NCI-H2081 (cell line): ENCODE results near the gene CD300LG.
"Not testable (repeated sequence)": the region's sequence is repeated elsewhere in the genome, so short reads cannot be mapped to it uniquely, and the experiment has no call there.

Experiments
- DNase-seq, 2 experiments: peaks; one replicate each; lab custom pipeline; 2025; lab: John Stamatoyannopoulos, UW

Gene CD300LG

DNA sequence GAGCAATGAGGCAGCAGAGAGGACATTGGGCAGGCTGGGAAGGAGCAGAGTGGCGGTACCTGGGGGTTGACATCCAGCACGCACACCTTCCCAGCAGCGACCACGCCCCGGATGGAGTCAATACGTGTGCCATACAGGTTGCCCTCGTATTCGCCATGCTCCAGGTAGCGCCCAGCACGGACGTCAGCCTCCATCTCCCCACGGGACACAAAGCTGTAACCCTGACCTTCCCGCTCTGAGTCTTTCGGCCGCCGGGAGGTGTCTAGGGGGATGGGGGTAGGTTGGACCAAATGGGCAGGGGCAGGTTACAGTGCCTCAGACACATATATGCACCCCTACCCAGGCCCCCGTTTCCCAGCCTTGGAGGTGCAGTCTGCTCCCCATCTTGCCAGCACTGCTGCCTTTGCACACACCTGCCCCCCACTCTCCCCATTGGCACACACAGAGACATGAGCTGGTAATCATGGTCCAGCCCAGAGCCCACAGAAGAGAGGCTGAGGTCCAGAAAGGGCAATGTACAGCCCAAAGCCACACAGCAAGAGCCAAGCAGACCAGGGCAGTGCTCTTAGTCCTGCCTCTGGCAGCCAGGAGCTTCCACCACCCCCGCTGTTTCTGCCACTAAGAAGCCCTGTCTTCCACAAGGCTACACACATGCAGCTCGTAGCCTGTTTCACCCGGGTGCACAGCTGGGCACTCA is 32.9 kb downstream of the CD300LG start:
- no peak for DNase-seq

DNA sequence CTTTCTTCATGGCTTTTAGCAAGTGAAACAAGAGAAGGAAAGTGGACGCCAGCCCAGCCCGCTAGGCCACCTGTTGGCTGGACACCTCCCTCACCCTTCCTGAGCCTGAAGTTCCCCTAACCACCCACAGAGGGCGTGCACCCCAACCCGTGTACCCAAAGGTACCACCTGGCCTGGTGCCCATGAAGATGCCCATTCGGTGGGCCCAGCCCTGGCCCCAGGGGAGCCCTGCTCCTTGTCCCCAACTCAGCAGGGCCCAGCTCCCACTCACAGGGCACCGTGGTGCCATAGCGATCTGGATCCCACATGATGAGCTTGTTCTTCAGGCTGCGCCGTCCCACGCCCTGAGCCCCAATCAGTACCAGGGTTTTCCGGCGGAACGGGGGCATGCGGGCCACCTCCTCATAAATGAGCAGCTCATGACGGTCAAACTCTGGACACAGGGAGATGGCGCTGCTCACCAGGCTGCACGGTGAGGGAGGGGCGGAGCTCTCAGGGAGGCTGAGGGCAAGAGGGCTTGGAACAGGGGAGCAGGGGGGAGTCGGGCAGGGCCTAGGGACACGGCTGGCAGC is 33.5 kb downstream of the CD300LG start:
- peak in 1 of 2 experiments; percentile 32 for DNase-seq

DNA sequence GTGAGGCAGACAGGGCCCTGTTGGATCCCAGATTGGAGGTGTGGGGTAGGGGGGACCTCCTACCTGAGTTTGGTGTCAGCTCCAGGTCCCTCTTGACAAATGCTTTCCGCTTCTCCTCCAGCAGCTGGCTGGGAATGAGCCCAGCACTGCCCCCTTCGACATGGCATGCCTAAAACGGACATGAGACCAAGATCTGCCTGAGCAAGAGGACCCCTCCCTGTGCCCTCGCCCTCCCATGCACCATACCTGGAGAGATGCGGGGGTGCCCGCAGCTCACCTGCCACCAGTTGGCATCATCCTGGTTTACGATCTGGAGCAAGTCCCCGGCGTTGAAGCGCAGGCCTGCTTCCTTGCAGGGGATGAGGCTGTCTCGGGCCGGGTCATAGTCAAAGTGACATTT is 34.2 kb downstream of the CD300LG start:
- DNase-seq: no peak

DNA sequence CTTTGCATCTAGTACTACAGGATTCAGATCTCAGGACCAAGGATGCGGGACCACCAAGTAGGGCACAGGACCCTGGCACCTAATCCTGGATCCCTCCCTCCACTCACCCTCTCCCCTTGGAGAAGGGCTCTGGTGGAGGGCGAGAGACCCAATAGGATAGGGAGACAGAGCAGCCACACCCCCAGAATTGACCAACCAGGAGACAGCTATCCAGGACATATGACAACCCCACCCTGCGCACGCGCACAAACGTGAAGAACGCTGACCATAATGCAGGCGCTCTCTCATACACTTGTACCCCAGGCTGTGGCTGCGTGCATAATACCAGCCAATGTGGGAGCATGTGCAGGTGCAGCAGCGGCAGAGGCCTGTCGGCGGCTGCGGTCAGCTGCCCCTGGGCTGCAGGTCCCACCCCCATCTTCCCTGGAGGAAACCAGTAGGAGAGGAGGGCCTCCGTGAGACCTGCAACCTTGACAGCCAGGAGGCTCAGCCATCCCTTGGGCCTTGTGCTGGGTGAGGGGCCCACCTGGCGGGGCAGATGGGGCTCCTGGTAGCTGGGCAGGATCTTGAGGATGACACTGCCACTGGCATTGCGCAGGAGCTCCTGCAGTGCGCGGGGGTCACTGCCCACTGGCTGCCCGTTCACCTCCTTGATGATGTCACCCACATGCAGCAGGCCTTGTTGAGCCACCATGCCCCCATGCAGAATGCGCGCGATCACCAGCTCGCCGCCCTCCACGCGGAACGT is 35.0 kb downstream of the CD300LG start:
- no peak for DNase-seq

DNA sequence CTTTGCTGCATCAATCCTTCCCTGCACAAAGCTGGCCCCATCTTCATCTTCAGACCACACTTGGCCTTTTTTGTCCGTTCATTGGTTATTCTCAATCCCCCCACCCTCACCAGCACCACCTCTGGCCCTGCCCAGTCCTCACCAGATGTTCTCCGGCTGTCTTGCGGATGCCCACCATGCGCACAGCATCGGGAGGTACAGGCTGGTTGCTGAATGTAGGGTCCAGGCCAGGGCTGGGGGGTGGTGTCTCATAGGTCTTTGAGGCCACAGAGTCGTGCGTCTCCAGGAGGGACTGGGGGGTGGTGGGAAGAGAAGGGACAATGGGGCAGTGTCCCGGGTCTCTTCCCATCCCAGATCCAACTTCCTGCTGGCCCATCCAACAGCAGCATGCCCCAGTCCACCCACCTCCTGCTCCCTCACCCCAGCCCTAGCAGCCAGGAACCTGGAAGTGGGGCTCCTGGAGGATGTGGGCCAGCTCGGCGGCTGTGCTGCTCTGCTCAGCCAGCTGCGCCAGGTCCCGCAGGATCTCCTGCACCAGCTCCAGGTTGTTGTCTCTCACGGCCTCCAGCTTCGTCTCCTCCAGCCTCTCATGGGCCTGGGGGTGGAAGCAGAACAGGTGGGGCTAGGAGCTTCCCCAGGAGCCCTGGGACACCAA is 35.9 kb downstream of the CD300LG start:
- DNase-seq: no peak

DNA sequence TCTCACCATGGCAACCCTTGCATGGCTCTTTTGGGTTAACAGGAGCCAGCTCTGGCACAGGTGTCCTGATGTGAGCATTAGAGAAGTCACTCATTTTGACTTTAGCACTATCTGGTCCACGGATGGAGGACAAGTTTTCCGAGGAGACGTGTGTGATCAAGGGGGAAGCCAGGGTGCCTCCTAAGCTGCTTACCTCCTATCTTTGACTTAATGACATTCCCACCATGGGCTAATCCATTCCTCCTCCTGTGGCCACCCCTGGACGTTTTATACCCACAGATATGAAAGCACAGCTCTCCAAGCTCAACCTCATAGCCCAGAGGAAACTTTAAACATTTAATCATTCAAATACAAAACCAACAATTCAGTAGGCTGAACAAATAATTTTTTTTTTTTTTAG is 41.6 kb downstream of the CD300LG start:
- no peak for DNase-seq

DNA sequence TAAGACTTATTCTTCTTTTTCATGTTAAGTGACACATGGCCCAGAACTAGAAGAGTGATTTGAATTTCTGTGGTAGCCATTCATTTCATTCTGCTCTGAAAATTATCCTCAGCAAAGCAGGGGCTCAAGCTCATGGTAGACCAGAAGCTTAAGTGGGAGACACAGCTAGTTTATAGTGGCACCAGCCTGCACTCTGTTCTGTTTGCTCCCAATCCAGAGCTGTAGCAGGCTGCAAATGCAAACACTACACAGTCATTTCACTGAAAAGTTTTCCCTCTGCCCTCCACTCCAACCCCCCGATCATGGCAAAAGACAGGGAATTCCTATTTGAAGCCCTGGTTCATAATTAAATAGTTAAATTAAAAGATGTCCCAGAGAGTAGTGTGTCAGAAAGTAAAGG is 43.3 kb downstream of the CD300LG start:
- DNase-seq: no peak

DNA sequence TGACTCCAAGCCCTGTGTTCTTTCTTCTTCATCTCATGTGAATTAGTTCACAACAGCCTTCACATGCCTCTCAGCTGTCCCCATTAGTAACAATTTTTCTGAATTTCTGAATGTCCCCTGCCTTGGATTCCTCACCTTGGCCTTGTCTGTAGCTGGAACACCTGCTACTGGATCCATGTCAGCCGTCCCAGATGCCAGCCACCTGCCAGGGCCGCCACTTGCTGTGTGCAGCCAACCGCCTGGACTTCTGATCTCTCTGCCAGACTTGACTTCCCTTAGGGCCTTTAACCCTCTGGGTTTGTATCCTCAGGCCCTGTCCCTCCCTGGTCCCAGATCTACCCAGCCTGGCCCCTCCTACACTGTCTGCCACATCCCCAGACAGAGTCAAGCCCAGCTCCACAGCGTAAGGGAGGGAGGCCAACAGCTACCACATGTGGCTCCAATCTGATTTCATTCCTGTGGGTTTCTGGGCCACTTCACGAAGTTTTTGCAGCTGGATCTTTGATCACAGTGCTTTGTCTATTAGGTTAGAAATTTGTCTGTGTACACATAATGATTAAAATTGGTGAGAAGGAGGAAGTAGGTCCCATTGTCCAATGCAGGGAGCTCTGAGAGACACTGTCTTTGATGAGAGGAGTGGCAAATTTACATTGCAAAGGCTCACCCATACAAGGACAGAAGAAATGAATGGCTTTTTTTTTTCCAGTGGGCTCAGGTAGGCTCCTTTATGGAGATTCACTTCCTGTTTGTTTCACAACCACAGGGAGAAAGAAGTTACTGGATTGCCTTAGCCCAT is 45.1 kb downstream of the CD300LG start:
- DNase-seq: no peak

DNA sequence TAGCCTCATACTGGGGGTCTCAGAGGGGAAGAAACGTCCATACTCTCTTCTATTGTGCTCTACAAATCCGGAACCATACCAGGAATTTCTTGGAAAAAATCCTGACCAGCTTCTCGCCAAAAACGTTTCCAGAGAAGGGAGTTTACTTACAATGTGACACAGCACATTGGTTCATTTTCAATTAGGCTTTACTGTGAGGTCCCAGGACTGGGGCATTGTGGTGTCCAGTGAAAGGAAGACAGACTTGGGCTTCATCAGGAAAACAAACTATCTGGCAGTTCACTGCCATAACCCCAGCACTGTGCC is 45.6 kb downstream of the CD300LG start:
- no peak for DNase-seq

DNA sequence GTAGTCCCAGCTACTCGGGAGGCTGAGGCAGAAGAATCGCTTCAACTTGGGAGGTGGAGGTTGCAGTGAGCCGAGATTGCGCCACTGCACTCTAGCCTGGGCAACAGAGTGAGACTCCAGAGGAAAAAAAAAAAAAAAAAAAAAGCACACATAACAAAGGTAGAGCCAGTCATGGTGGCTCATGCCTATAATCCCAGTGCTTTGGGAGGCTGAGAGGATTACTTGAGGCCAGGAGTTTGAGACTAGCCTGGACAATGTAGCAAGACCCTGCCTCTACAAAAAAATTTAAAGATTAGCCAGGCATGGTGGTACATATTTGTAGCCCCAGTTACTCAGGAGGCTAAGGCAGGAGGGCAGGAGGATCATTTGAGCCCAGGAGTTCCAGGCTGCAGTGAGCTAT is 47.5 kb downstream of the CD300LG start:
- not testable (repeated sequence) for DNase-seq

DNA sequence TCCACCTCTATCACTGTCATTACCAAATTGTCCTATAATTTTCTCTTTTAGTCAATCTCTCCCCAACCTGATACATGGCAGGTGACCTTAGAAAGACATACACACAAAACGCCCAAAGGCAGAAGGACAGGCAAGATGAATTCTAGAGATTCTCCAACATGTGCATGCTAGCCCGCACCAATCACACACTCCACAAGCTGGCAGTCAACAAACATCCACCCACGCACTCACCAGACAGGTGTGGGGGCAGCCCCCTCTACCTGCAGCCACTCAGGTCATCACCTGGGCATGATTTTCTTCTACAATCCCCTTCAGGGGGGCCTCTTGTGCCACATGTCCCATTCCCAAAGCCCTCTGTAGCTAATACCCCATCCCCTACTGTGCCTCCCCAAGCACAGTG is 50.9 kb downstream of the CD300LG start:
- DNase-seq: no peak

DNA sequence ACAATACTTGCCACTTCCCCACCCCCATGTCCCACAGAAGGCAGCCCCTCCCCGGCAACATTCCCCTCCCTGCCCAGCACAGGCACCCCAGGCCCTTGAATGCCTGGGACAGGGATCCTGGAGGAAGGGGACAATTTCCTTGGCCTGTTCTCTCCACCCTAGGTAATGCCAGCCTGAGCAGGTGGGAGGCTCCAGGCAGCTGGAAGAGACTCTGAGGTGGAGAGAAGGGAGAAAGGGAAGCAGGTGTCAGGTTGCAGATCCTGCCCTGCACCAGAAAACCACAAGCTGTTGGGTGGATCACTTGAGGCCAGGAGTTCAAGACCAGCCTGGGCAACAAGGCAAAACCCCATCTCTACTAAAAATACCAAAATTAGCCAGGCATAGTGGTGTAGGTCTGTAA is 51.5 kb downstream of the CD300LG start:
- DNase-seq: no peak

DNA sequence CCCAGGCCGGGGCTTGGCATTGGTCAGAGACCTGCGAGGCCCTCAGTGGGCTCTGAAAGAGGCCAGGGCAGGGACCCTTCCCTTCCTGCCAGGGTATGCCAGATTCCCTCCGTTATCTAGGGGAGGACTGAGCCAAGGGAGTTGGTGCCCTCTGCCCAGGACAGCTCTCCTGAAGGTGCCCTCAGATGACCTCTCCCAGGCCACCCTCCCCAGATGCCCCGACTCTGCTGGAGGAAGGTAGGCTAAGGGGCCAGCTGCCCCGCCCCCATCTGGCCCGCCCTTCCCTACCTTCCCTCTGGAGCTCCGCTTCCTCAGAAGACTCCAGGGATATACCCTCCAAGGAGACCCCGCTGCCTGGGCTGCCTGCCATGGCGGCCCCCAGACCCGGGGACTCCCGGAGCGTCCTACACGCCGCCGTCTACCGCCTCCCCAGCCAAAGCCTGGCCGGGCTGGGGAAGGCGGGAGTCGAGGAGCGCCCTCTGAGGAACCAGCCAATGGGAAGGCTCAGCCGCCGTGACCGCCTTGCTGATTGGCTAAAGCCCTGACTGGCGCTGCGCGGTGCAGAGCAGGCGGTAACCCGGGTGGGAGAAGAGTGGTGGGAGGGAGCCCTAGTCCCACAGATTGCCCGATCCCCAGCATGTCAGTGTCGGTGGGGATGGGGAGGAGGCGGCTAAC is 53.3 kb downstream of the CD300LG start:
- DNase-seq: peak; percentile 88 to 93

DNA sequence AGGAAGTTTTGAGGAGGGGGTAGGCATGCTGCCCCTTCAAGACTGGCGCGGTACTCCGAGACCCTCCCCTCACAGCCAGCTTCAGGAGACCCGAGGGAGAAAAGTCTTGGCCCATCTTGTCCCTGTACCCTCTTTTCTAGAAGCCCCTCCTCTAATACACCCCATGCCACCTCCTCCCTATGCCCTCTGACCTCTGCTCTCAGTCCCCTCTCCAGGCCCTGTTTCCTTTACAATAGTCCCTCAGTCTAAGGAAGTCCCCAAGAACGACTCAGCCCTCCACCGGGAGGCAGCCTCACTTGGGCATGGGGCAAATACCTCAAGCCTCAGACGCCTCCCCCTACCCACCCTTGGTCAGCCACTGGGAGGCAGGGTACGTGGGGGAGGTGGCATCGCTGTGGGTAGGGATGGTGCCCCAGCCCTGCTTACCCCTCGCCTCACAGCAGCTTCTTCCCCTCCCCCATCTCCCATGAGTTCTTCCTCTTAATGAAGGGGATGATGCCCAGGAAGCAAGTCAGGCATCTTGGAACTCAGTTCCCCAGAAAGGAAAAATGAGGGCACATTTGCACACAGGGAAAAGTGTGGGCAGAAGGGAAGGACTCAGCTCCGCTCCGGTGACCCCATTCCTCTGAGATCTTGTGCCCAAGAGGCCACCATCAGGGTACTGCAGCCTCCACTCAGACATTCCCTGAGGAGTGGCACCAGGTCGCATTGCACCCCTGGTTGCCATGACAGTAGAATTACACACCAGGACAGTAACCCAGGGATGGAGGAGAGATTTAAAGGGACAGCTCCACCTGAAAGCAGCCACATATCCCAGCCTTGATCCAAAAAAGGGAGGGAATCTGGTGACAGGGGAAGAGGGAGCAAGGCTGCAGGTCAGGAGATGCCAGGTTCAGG is 54.1 kb downstream of the CD300LG start:
- DNase-seq: no peak

DNA sequence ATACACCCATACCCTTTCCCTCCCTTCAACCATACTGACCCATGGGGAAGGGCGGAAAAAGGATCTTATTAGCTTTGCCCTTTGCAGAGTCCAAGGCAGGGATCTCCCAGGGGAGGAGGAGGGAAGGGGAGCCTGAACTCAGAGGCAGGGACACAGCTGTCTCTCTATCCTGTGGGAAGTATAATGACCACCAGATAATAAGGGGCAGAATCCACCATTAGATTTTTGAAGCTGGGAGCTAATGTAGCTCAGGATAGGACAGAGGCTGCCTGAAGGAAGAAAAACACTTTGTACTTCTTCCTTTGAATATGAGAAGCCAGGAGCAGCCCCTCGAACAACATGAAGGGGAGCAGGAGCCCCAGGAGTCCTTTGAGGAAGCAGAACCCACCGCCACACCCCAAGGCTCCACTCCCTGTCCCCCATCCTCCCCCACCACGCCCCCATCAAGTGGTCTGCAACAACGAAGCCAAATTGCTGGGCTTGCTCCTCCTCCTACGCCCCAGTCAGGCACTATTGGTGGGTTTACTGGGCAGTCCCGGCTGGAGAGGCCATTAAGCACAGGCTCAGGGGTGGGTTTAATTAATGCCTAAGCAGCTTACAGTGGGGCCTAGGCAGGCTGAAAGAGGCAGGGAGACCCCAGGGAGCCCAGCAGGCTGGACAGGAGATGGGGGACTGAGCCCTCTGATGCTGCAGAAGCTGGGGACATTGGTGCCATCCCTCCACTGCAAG is 55.0 kb downstream of the CD300LG start:
- DNase-seq: no peak

DNA sequence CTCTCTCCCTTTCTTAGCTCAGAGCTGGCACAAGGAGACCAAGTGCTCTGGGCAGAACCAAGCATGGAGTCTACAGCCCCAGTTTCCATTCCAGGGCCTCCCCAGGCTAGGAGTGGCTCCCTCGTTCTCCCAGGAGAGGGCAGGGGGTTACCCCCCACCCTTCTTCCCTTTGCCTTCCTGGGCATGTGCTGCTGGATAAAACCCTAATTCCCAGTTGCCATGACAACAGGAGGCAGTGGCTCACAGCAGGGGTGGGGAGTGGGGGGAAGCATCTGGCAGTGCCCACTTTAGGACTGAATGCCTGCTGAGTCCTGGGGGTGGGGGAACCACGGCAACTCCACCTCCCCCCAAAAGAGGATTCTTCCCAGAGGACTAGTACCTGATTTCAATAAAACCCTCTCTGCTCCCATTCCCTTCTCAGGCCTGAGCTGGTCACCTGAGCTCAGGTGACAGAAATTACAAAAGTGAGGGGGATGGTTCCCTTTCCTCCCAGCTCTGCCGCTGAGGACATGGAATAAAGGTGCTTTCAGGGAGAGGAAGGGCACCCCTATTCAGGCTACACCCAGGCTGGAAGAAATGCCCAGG is 58.5 kb downstream of the CD300LG start:
- peak; percentile 28 to 35 for DNase-seq

DNA sequence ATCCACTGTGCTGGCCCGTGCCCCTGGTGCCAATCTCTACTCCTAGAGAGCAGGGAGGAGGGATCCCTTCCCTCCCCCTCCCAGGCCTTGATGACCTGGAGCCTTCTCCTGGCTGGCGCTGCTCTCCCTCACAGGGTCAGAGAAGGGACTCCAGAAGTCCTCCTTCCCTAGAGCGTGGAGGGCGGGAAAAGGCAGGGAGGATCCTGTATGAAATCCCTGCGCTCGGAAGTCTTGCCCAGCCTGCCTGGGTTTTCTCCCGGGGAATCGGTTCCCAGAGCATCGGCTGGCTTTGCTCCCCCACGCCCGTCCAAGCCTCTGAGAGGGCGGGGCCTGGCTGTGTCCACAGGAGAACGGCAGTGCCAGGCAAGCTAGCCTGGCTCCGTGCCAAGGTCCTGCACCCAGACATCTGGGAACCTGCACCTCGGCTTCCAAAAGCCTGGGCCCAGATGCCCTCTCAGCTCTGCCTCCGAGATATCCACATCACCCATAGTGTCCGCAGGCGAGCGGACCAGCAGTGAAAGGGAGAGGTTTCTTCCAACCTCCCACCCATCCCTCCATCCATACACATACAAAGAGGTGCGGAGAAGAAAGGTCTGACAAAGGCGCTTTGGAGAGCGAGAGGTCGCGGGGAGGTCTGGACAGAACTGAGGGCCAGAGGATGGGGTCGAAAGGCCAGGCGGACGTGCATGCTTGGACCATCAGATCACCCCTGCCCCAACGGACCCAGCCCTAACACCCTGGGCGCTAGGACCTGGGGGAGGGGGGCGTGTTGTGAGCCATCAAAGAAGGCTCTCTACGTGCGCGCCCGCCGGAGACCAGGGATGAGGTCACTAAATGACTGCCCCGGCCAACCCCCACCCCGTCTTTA is 59.2 kb downstream of the CD300LG start:
- peak in 1 of 2 experiments; percentile 47 for DNase-seq

DNA sequence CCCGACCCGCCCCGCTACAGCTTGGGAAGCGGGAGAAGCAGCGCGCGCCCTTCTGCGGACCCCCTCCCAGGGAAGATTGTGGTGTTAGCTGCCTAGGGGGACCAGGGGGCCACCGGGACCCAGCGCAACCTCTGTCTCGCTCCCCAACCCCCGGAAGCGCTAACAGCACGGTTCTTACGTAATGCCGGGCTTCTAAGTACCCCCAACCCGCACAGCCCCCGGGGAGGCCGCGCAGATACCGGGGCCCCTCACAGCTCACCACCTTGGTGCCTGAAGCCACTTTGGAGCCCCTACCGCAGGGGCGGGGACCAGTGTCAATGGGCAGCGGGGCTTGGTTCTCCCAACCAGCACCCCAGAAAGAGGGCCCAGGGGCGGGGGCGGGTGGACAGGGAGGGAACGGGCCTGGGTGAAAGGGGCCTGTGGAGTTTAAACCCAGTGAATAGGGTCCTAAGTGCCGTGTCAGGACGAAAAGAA is 60.0 kb downstream of the CD300LG start:
- DNase-seq: no peak
